ENCODE results near the gene KRT78.

KRT78 gene

DNA sequence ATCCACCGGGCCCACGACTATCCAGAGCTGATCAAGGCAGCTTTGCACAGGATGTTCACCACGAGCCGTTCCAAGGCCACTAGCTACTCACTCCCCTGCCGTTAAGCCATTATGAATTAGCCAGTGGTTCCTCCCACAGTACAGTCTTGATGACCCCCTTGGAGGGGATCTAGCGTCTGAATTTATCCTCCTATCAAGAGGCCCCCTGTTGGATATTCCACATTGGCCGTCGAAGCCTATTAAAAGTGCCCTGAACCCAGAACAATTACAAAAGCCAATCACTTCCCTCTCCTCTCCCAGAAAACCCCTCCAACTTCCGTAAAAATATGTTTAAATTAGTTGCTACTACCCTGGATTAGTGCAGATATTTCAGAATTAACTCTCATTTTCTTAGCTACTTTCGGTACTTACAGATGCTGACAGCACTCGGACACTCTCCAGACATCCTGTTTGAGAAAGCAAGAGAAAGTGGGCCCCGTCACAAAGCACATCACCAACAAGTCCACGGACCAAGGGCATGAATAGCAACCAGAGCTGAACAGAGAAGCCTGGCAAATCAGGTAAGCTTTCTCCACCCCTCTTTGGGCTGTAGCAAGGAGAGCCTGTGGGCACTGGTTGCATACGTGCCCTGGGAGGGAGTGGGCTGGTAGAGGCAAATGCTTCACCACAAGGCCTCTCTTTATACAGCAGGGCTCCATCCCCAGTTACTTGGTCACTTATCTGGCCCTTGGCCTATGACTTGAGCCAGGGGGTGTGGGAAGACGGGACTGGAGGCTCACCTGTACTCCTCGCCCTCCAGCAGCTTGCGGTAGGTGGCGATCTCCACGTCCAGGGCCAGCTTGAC is 58.1 kb downstream of the KRT78 start:
- TF ChIP-seq POLR2A (IDR thresholded peaks at IDR 0.05; ENCODE audit: low read depth, low read length): no peak
- FAIRE-seq: no peak
- no peak for DNase-seq (ENCODE audit: insufficient read length, low spot score)

- TF ChIP-seq POLR2A (IDR thresholded peaks at IDR 0.05; ENCODE audit: low read depth, low read length): no peak
- DNase-seq (ENCODE audit: insufficient read length, low spot score) (no peak), FAIRE-seq (no peak)
Measured at GRCh38 chr12:52789637-52790426, 59.0 kb downstream of the KRT78 start.

GRCh38 chr12:52788876-52789636 is 59.7 kb downstream of the KRT78 start:
- DNase-seq (ENCODE audit: insufficient read length, low spot score) (no peak), FAIRE-seq (no peak)
- TF ChIP-seq POLR2A (IDR thresholded peaks at IDR 0.05; ENCODE audit: low read depth, low read length): no peak

DNA sequence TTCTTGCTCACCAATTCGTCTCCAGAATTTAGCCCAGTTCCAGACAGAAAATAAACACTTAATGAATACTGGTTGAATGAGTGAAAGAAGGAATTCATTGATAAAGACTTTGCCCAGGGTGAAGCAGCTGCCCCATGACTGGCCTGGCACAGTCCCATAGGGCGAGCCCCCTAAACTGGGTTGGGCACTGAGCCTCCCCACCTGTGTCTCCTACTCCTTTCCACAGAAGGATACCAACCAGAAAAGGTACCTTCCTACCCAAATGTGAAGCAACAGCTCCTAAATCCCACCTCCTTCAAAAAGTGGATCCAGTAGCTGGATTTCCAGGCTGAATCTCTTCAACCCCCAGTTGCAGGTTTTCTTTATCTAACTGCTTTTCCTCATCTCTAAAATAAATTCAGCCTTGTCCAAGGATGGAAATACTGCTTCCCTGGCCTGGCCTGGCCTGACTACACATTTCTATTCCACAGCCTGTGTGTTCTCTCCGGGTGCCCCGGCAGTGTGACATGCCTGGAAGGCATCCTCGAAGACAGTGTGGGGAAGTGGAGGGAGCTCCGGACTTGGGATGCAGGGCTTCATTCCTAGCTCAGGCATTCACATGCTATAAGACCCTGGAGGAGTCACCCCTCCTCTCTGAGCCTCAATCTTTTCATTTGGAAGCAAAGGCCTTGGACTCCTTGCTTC is 60.5 kb downstream of the KRT78 start:
- FAIRE-seq (no peak), DNase-seq (ENCODE audit: insufficient read length, low spot score) (no peak)
- no peak for TF ChIP-seq POLR2A (IDR thresholded peaks at IDR 0.05; ENCODE audit: low read depth, low read length)
